ENCODE data around the gene KCNMA1.

GRCh38 chr10:77374189-77374656, 263.4 kb downstream of the KCNMA1 start:
- TF ChIP-seq CTCF (IDR thresholded peaks at IDR 0.05) (no peak), POLR2A (IDR thresholded peaks at IDR 0.05) (no peak)
